RPMI7951 (cell line): ENCODE measurements around the gene ARF1. TPM values are rescaled to one million over a fixed set of nuclear protein-coding genes. Genes with fewer than 3 reads are reported as not detected.

Experiments
- DNase-seq: peaks from one replicate; pipeline ENCODE4 v3.0.0-alpha.2; 2012; ENCODE audit warnings: low read depth
- total RNA-seq: library from RNA; depleted of rRNA; stranded (reverse); fragments of >200 nt; shearing (Covaris generic); gene quantifications from 2 replicates; pipeline ENCODE4 v1.2.3, GENCODE V29; 2014

Gene ARF1
- total RNA-seq, 1 experiment from 2014 or later, result 218 TPM

DNA sequence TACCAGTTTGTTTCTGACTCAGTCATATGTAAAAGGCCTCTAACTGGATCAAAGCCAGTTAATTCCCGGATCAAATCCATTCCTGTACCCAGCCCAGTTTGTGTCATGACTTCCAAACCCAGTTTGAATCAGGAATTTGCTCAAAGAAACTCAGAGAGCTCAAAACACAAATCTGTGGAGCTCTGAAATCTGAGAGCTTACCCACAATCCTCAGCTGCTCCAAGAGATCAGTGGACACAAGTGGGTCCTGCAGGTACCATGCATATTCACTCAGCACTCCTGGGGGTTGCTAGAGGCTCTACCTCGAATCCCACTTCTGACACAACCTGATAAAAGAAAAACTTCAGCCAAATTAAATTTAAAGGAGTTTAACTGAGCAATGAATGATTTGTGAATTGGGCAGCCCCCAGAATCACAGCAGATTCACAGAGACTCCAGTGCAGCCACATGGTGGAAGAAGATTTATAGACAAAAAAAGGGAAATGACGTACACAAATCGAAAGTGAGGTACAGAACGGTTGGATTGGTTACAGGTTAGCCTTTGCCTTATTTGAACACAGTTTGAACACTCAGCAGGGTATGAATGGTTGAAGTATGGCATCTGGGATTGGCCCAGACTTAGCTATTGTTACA lies 38.5 kb downstream of the ARF1 start:
- DNase-seq, result no peak

DNA sequence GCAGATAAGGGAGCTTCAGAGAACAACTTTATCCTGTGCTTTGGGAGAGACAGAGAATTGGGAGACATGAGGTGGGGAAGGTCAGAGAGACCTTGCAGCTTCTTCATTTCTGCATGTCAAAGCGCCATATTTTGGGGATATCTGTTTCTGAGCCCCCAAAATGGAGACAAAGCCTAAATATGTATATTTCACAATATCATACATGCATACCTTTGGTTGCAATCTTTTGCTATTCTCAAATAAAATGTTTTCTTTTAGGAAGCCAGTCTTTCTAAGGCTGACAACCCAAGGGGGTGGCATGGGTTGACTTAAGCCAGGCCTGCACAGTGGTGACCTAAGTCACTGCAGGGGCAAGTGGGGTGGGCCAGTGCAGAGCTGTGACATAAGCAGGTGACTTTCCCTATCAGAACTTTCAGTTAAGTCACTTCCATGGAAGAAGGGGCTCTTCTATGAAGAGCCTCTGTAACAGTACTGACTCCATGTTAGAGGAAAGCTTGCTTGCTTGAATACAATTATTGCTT lies 40.5 kb downstream of the ARF1 start:
- no peak for DNase-seq

DNA sequence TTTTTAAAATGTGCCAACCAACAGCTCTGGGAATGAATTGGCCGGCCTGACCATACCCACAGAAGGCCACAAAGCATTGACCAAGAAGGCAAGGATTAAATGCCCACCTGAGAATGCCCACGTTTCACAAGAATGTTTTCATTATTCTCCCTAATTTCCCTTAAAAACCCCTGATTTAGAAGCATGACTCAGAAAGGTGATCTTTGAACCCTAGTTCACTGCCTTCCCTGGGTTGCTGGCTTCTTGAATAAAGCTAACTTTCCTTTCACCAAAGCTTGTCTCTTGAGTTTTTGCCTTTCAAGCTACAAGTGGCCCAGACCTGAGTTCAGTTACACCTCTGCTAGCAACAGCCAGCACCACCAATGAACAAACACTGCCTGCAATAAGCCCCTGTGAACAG lies 41.0 kb downstream of the ARF1 start:
- no peak for DNase-seq

DNA sequence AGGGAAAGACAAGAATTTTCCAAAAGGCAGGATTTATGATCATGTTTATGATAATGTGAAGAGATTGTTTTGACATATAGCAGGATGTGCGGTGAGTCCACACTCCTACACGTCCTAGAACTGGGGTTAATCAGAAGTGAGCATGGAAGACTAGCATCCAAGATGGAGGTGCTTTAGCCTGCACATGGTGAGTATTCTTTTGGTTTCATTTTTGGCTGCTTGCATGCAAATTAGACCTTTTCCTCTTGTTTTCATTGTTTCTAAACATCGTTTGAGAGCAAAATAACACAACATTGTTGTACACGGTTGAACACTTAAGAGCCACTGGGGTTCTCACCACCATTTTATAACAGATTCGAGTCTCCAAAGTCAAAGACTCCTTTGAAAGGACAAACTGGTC lies 42.7 kb downstream of the ARF1 start:
- no peak for DNase-seq

DNA sequence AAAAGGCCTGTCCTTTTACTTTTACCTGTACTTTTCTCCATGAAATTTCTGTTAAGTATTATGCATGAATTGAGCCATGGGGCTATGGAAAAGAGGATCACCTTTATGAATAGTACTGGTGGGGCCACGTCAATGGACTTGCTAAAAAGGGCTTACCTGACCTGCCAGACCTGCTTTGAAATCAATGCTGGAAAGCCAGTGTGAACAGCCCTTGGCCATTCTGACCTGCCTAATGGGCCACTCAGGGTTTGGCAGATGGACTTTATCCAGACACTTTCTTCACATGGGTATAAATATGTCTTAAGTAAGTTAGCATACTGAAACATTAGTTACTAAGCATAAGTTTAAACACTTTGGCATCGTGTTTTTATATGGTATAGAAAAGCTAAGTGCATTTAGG lies 49.3 kb downstream of the ARF1 start:
- DNase-seq, result no peak

DNA sequence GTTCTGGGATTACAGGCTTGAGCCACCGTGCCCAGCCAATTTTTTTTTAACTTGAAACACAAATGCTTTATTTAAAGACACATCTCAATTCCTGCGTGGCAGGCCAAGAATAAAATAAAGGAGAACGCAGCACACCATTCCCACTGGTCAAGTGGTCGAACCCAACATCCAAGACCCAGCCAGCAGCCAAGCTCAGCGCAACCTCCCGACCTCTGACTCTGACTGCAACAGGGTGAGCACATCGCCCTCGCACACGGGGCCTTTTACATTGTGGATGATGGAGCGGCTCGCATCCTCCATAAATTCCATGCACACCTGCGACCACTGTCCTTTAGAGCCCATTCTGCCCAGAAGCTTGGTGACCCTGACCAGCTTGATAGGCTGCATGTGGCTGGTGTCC lies 52.1 kb downstream of the ARF1 start:
- no peak for DNase-seq

DNA sequence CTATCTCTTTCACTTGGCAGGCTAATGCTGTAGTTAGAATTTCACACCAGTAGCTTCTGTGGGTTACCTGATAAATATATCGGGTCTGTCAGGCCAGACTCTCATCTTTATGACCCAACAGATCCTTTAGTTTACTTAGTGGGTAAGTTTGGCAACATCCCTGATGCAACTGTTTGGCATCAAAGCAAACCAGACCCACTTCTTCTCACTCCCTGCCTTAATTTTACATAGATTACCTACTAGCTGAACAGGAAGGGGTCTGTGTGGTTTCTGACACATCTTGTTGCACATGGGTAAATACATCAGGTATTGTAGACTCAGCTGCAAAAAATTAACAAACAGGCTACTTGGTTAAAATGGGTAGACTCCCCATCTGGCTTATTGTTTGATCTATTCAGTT lies 54.4 kb downstream of the ARF1 start:
- DNase-seq, result no peak

DNA sequence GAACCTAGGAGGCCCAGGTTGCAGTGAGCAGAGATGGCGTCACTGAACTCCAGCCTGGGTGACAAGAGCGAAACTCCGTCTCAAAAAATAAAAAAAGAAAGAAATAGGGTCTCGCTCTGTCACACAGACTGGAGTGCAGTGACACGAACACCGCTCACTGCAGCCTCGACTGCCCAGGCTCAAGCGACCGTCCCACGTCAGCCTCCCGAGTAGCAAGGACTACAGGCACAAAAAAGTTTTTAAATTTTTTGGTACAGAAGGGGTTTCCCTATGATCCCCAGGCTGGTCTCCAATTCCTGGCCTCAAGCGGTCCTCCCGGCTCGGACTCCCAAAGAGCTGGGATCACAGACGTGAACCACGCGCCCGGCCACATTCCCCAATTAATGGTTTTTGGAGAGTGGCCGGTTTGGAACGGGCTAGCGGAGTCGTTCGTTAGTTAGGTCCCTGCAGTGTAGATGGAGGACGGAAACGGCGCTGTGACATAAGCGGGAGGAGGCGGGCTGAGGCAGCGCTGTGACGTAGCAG lies 57.0 kb downstream of the ARF1 start:
- no peak for DNase-seq

DNA sequence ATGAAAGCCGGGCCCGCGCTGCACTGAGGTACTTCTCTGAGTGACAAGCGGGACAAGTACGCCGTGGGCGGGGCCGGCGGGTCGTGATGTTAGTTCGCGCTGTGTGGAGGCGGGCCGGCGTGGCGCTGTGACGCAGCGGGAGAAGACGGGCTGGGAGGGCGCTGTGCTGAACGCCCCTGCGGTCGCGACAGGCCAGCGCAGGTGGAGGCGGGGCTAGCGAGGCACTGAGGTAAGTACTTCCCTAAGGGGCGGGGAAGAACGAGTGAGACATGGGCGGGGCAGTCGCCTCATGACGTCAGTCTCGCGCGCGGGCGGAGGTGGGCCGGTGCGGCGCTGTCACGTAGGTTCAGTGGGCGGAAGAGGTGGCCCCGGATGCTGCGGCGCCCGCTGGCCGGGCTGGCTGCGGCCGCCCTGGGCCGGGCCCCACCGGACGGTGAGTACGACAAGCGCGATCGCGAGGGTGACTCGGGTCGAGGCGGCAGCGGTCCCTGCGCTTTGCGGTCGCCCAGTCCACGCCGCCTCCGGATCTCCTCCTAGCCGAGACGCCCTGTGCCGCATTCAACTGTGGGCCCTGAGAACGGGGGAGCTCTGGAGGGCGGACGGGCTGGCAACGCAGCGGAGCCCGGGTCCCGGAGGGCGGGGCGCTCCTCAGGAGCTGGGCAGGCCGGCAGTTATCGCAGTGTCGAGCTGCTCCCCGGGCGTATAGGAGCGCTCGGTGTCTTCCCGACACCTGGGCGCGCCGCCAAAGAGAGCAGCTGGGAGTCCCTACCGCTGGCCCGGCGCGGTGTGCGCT lies 57.6 kb downstream of the ARF1 start, which contains the start of gene GUK1:
GUK1 (plus strand) TSS at position 349 of the 793 bp plus-strand sequence; CDS start at position 373, 24 bp downstream.
- DNase-seq, result peak; percentile 99

DNA sequence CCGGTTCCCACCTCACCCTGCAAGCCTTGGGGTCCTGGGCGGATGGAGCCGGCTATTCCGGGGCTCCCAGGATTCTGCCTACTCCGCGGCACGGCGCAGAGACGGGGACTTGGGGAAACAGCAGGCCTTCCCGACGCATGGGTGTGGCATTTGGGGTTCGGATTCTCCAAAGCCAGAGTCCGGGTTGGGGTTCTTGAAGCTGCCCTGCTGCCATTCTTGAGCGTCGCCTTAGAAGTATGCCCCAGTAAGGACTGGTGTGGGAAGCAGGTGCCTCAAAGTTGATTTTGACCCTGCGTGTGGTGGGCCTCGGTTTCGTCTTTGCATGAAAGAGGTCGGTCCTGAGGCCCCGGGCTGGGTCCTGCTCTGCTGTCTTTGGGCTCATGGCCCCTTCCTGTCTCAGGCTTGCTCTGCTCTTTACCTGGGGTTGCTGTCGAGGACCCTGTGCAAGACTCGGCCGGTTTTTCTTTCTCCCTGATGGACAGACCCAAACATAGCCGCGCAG lies 58.3 kb downstream of the ARF1 start:
- DNase-seq, result no peak

DNA sequence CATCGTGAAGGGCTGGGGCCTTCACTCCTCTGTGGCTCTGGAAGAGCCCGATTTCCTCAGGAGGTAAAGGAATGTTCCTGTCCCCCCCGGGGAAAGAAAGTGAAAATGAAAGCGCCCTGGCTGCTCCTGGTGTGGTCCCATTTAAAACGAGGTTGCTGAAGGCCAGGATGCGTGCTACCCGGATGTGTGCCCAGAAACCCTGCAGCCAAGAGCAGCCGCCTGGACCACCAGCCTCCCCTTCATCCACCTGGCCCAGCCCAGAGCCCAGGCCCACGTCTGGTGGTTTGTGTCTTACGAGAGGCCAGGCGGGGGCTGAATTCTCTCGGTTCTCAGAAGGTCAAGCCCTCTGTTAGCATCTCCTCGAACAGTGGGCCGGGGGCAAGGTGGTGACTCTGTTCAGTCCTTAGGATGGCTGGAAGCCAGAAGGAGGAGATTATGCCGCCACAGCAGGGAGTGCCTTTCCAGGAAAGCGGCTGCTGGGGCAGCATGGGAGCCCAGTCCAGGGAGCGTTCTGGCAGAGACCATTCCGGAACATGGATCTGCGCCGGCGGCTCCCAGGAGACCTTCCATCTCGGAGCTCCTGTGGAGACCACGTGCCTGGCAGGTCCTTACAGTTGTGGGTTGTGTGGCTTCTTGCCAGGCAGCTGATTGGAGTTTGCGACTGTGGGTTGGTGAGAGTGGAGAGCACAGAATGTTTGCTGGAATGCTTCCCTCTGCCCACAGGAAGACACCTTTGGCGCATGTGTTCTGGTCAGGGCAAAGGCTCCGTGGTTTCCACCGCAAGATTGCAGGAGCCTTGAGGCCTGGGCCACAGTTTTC lies 58.9 kb downstream of the ARF1 start:
- peak; percentile 82 for DNase-seq

DNA sequence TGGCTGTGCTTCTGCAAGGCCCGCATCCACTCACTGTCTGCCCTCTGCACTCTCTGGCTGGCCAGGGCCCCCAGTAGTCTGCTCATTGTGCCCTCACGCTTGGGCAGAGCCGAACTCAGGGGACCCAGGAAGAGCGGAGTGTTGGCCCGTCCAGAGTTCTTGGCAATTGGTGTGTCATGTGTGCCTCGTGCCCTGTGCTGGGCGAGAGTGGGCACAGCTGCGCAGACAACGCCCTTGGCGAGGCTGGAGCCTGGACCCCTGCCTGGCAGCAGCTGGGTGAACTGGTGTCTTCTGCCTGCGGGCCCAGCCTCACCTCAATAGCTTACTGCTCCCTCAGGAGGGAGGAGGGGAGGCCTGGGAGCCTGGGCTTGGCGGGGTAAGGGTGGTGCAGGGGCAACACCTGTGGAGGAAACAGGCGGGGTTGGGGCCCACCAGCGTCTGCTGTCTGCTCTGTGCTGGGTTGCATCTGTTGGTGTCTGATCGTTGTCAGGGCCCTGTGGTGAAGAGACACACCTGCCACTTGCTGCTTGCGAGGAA lies 59.7 kb downstream of the ARF1 start:
- DNase-seq, result no peak

DNA sequence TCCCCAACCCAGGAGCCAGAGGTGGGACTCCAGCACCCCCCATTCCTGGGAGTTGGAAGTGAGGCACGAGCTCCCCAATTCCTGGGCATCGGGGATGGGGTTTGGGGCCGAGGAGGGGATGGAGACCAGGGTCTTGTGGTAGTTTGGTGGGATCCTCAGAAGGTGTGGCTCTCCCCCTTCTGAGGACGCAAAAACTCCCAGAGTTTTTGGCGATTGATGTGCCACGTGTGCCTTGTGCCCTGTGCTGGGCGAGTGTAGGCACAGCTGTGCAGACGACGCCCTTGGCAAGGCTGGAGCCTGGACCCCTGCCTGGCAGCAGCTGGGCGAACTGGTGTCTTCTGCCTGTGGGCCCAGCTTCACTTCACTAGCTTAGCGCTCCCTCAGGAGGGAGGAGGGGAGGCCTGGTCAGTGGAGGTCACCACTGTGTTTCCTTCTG lies 60.2 kb downstream of the ARF1 start:
- no peak for DNase-seq

DNA sequence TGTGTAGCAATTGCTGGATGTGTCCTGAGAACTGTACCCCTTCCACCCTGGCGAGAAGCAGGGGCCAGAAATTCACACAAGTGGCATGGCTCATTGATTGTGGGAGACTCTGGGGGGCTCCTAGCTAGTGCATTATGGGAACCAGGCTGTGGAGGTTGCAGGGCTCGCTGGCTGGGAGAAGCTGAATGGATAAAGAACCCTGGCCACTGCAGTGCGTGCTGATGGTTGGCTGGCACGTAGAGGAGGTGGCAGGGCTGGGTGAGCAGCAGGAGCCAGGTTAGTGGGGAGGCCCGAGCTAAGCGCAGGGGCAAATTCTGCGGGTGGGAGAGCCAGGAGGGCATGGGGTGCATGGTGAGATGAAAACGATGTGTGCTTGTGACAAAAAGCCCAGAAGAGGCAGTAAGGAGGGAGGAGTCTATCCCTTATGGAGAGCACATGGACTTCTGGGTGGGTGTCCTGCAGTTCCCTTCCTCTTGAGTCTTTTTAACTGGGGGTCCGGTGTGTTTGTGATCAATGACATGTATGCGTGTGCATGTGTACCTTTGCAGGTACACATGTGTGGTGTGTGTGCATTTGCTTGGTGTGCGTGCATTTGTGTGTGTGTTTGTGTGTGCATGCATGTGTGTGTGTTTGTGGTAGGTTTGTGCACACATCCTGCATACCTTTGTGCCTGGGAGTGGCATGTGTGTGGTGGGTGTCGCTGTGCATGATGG lies 61.1 kb downstream of the ARF1 start:
- DNase-seq, result no peak

DNA sequence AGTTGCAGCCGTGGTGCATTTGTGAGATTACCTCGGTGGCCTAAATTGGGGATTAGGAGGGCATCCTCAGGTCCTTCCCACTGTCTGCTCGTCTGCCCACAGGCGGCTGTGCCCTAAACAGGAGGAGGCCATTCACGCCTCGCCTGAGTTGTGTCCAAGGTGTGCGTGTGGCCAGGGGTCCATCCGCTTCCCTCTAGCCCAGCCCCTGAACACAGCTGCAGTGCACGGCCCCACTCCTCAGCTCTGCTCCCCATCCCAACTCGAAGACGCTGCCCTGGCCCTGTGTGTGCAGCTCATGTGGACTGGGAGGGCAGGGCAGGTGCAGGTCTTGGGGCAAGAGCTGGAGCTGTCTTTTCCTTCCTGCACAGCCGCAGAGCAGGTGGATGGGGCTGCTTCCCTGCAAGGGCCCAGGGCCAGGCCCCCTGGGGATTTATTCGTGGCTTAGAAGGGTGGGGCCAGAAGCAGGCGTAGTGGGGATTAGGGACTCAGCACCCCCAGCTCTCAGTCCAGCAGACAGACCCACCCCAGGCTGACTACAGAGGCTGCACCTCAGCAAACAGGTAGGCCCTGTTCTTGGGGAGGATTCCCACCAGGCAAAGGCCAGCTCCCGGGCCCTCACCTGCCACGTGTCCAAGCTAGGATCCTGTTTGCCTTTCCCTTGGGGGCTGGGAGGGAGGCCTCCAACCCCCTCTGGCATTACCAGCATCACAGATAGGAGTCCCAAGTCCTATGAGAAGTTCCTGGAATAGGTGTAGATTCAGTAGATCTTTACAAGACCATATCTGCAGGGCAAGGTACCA lies 61.9 kb downstream of the ARF1 start:
- DNase-seq, result no peak

DNA sequence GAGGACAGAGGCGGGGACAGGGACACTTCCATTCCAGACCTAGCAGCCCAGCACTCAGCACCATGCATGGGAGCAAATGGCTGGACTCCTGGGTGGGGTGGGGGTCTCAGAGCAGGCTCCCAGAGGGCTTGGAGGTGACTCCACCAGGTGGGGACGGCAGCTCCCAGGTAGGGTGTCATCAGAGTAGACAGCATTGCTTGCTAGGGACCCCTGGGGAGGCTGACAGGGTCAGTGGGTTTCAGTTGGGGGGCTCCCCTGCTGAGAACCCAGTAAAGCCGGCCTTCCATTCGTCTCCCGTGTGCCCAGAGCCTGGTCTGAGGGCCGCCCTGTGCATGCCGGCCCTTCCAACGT lies 62.5 kb downstream of the ARF1 start:
- no peak for DNase-seq

DNA sequence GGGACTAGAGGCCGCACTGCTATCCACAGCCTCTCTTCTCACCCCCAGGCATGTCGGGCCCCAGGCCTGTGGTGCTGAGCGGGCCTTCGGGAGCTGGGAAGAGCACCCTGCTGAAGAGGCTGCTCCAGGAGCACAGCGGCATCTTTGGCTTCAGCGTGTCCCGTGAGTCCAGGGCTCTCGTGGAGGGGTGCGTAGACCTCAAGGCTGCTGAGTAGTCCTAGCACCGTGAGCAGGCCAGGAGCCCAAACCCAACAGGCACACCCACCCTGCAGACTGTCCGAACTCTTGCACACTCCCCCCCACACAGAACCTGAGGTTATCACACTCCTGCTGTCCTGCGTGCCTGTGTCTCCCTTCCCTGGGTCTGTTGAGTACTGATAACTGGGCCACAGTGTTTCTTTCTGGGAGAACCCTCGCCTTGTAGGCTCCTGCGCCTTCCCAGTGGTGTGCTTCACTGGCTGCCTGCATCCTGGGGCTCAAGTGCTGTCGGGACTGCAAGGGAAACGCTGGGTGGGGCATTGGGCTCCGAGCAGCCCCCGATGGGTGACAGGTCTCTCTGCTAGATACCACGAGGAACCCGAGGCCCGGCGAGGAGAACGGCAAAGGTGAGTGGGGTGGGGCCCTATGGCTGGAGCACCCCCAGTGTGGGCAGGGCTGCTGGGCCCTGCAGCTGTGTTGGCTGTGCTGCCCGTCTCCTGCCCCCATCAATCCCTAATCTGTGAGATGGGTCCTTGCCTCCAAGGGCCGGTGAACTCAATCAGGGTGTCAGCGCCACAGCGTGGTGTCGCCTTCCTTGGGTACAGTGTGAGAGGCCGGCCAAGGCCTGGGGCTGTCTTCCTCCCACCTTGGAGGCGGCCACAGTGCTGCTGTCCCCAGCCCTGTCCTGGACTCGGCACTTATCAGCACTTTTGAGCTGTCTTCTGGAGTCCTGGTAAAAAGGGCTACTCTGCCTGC lies 63.2 kb downstream of the ARF1 start:
- no peak for DNase-seq

DNA sequence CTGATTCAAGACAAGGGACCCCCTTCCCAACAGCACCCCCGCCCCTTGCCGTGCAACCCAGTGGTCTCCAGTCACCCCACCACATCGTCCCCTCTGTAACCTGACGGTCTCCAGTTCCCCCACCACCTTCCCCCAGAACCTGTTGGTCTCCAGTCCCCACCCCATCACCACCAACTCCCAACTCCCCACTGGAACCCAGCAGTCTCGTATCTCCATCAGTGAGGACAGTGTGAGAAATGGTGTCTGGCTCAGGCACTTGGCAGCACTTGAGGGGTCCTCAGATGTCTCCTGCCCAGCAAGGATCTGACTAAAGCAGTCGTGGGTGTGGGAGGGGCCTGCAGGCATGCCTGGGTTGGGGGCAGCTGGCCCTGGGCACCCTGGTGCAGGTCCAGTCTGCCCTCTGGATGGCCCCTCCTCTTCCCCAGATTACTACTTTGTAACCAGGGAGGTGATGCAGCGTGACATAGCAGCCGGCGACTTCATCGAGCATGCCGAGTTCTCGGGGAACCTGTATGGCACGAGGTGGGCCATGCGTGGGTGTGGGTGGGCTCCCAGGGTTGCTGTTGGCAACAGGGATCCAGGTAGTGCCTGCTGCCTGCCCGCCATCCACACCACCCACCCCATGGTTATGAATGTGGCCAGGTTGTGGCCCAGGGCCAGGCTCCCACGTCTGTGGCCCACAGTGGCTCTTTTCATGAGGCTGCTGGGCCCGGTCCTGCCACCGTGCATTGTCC lies 64.1 kb downstream of the ARF1 start:
- no peak for DNase-seq
